Stimulated activated naive CD8-positive, alpha-beta T cell treated with anti-CD3 and anti-CD28 coated beads, Interleukin-15, Interleukin-2, amounts not matched to agents 100 ng/mL and 50 ng/mL, for 24 hours (primary cell): ENCODE results near the gene INPP5D.

Source experiments
- H3K27ac Mint-ChIP-seq: one replicate; pipeline ENCODE4 v1.8.0; 2021; ENCODE audit warnings: mild to moderate bottlenecking, mixed read lengths
- H3K27me3 Mint-ChIP-seq: one replicate; pipeline ENCODE4 v1.8.0; 2021; ENCODE audit warnings: mixed read lengths
- H3K36me3 Mint-ChIP-seq: one replicate; pipeline ENCODE4 v1.8.0; 2021; ENCODE audit warnings: low read depth, mixed read lengths
- H3K4me1 Mint-ChIP-seq: one replicate; pipeline ENCODE4 v1.8.0; 2021; ENCODE audit warnings: low read depth, mixed read lengths
- H3K4me3 Mint-ChIP-seq: one replicate; pipeline ENCODE4 v1.8.0; 2021; ENCODE audit warnings: mild to moderate bottlenecking, mixed read lengths
- H3K9me3 Mint-ChIP-seq: one replicate; pipeline ENCODE4 v1.8.0; 2021; ENCODE audit warnings: mixed read lengths

Gene INPP5D

DNA sequence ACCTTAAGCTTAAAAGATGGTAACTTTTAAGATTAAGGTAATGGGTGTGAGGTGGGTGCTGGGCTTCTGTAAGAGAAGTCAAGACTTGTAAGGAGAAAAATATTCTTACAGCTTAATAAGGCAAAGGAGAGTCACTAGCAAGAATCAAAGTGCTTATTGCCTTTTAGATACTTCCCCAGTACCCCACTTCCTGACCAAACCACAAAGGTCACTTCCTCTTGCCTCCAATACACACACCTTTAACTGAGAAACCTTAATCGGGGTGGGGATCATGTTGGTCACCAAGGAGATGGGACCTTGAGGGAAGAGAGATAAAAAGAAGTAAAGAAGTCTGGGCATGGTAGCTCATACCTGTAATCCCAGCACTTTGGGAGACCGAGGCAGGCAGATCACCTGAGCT, 180.8 kb downstream of the INPP5D start:
- H3K27ac Mint-ChIP-seq, result peak overlapping the region; percentile 80
- no peaks in the 10 kb centered on the region for H3K9me3 Mint-ChIP-seq
- peak overlapping the region; percentile 55 for H3K4me3 Mint-ChIP-seq
- no peaks in the 10 kb centered on the region for H3K27me3 Mint-ChIP-seq
- H3K36me3 Mint-ChIP-seq, result no peaks in the 10 kb centered on the region
- peaks cover 65% of the 10 kb centered on the region for H3K4me1 Mint-ChIP-seq

DNA sequence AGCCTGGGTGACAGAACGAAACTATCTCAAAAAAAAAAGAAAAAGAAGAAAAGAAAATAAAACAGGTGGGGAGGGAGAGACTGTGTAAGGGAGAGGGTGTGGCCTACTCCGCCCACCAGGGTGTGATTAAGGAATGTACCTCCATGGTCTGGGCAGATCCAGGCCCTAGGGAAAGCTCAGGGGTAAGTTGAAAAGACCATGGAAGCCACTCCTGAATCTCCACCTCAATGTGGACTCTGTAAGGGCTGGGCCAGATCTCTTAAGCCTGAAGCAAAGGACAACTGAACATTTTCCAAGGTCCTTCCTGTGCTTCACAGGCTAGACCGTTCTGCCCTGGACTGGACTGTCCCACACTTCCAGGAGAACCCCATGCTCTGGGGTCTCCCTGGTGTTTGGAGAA, 181.7 kb downstream of the INPP5D start:
- Mint-ChIP-seq H3K4me3 (no peak overlapping the region), H3K27me3 (no peaks in the 10 kb centered on the region), H3K36me3 (no peaks in the 10 kb centered on the region), H3K4me1 (peaks cover 68% of the 10 kb centered on the region), H3K9me3 (no peaks in the 10 kb centered on the region), H3K27ac (no peak overlapping the region)

- H3K27ac Mint-ChIP-seq, result peak overlapping the region; percentile 49
- H3K27me3 Mint-ChIP-seq, result no peaks in the 10 kb centered on the region
- H3K9me3 Mint-ChIP-seq, result no peaks in the 10 kb centered on the region
- H3K36me3 Mint-ChIP-seq, result no peaks in the 10 kb centered on the region
- peaks cover 68% of the 10 kb centered on the region for H3K4me1 Mint-ChIP-seq
- H3K4me3 Mint-ChIP-seq, result no peak overlapping the region
These were observed 182.2 kb downstream of the INPP5D start for GRCh38 chr2:233242231-233242927.

DNA sequence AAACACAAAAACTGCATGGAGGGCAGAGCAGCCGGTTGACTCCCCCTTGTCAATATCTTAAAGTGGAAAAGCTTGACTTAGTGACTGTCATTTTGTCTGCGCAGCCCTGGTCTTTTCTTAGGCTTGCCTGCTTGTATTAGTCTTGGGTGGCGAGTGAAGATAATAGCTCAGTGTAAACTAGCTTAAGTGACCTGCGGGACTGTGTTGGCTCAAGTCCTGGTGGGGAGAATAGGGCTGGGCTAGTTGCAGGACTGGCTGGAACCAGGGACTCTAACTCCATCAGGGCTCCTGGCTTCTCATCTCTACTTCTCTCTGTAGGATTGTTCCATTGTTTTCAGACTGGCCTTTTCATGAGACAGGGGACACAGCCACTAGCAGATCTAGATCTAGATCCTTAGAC, 183.2 kb downstream of the INPP5D start:
- H3K4me1 Mint-ChIP-seq, result peaks cover 70% of the 10 kb centered on the region
- no peak overlapping the region for H3K4me3 Mint-ChIP-seq
- H3K27me3 Mint-ChIP-seq, result no peaks in the 10 kb centered on the region
- H3K9me3 Mint-ChIP-seq, result no peaks in the 10 kb centered on the region
- no peaks in the 10 kb centered on the region for H3K36me3 Mint-ChIP-seq
- no peak overlapping the region for H3K27ac Mint-ChIP-seq

DNA sequence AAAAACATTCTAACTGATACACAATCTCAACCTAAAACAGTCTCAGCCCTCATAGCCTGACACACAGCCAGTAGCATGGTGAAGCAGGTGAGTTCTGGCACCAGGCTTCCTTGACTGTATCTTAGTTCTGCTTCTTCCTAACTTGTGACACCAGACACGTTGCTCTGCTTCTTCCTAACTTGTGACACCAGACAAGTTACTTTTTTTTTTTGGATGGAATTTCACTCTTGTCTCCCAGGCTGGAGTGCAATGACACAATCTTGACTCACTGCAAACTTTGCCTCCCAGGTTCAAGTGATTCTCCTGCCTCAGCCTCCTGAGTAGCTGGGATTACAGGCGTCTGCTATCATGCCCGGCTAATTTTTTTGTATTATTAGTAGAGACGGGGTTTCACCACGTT, 184.7 kb downstream of the INPP5D start:
- no peaks in the 10 kb centered on the region for H3K36me3 Mint-ChIP-seq
- H3K4me1 Mint-ChIP-seq, result peaks cover 68% of the 10 kb centered on the region
- H3K27ac Mint-ChIP-seq, result peak overlapping the region; percentile 50
- H3K27me3 Mint-ChIP-seq, result no peaks in the 10 kb centered on the region
- no peak overlapping the region for H3K4me3 Mint-ChIP-seq
- no peaks in the 10 kb centered on the region for H3K9me3 Mint-ChIP-seq

DNA sequence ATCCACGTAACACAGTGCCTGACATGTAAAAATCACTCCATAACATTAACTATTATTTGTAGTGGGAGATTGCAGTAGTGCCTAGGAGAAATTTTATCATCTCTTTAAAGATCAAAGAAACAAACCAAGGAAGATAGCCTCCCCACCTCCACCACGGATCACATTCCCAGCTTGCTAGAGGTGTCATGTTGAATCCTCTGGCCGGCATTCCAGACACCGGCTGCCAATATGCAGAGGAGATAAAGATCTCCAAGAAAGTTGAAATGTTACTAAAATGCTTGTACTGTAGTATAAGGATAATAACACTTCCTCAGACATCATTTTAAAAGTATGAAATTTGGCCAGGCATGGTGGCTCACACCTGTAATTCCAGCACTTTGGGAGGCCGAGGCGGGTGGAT, 185.3 kb downstream of the INPP5D start:
- H3K9me3 Mint-ChIP-seq, result no peaks in the 10 kb centered on the region
- H3K27ac Mint-ChIP-seq, result no peak overlapping the region
- H3K4me3 Mint-ChIP-seq, result no peak overlapping the region
- no peaks in the 10 kb centered on the region for H3K27me3 Mint-ChIP-seq
- peaks cover 68% of the 10 kb centered on the region for H3K4me1 Mint-ChIP-seq
- no peaks in the 10 kb centered on the region for H3K36me3 Mint-ChIP-seq

GRCh38 chr2:233247116-233247515, 187.0 kb downstream of the INPP5D start:
- Mint-ChIP-seq H3K4me1 (peaks cover 61% of the 10 kb centered on the region), H3K9me3 (no peaks in the 10 kb centered on the region), H3K27ac (peak overlapping the region; percentile 95), H3K4me3 (peak overlapping the region; percentile 61), H3K27me3 (no peaks in the 10 kb centered on the region), H3K36me3 (no peaks in the 10 kb centered on the region)

DNA sequence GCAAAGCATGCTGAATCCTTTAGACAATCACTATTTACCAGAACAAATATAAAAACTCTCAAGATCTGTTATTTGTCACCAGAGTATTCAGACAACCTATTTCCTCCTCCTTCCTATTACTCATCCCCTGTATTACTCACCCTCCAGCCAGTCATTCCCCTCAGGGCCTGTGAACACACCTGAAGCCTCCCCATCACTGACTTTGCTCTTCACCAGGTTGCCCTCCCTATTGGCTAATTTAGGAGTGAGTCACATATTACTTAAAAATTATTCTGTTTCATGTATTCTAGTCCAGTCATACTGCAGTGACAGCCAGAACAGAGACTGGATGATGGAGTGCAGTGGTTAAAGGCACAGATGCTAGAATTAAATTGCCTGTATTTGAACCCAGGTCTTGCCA, 187.6 kb downstream of the INPP5D start:
- H3K27ac Mint-ChIP-seq, result peak overlapping the region; percentile 95
- peak overlapping the region; percentile 61 for H3K4me3 Mint-ChIP-seq
- H3K27me3 Mint-ChIP-seq, result no peaks in the 10 kb centered on the region
- H3K9me3 Mint-ChIP-seq, result no peaks in the 10 kb centered on the region
- H3K36me3 Mint-ChIP-seq, result peaks cover under 1% of the 10 kb centered on the region
- peaks cover 58% of the 10 kb centered on the region for H3K4me1 Mint-ChIP-seq

- H3K4me1 Mint-ChIP-seq, result peaks cover 60% of the 10 kb centered on the region
- H3K27me3 Mint-ChIP-seq, result no peaks in the 10 kb centered on the region
- peak overlapping the region; percentile 27 for H3K27ac Mint-ChIP-seq
- no peaks in the 10 kb centered on the region for H3K9me3 Mint-ChIP-seq
- peak overlapping the region; percentile 4 for H3K4me3 Mint-ChIP-seq
- H3K36me3 Mint-ChIP-seq, result peaks cover 4% of the 10 kb centered on the region
These were observed 188.9 kb downstream of the INPP5D start for GRCh38 chr2:233248999-233249398.

GRCh38 chr2:233250568-233250967, 190.4 kb downstream of the INPP5D start:
- H3K4me1 Mint-ChIP-seq, result peaks cover 69% of the 10 kb centered on the region
- no peak overlapping the region for H3K4me3 Mint-ChIP-seq
- peak overlapping the region; percentile 94 for H3K27ac Mint-ChIP-seq
- H3K9me3 Mint-ChIP-seq, result no peaks in the 10 kb centered on the region
- H3K36me3 Mint-ChIP-seq, result peaks cover 11% of the 10 kb centered on the region
- no peaks in the 10 kb centered on the region for H3K27me3 Mint-ChIP-seq

DNA sequence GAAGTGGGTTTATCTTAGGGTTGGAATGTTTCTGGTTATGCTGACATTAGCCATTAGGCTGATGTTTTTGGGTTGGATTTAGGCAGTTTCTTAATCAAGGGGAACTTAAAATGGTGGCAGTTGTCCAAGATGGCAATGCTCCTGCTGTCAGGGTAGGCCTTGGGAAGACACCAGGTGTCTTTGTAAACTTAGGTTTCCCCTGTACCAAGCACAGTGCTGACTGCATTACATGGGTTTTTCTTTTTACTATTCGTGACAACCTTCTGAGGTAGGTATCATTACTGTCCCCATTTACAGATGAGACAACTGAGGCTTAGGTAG, 190.8 kb downstream of the INPP5D start:
- H3K36me3 Mint-ChIP-seq, result peaks cover 14% of the 10 kb centered on the region
- H3K4me1 Mint-ChIP-seq, result peaks cover 72% of the 10 kb centered on the region
- peak overlapping the region; percentile 94 for H3K27ac Mint-ChIP-seq
- H3K4me3 Mint-ChIP-seq, result peak overlapping the region; percentile 96
- H3K9me3 Mint-ChIP-seq, result no peaks in the 10 kb centered on the region
- no peaks in the 10 kb centered on the region for H3K27me3 Mint-ChIP-seq

DNA sequence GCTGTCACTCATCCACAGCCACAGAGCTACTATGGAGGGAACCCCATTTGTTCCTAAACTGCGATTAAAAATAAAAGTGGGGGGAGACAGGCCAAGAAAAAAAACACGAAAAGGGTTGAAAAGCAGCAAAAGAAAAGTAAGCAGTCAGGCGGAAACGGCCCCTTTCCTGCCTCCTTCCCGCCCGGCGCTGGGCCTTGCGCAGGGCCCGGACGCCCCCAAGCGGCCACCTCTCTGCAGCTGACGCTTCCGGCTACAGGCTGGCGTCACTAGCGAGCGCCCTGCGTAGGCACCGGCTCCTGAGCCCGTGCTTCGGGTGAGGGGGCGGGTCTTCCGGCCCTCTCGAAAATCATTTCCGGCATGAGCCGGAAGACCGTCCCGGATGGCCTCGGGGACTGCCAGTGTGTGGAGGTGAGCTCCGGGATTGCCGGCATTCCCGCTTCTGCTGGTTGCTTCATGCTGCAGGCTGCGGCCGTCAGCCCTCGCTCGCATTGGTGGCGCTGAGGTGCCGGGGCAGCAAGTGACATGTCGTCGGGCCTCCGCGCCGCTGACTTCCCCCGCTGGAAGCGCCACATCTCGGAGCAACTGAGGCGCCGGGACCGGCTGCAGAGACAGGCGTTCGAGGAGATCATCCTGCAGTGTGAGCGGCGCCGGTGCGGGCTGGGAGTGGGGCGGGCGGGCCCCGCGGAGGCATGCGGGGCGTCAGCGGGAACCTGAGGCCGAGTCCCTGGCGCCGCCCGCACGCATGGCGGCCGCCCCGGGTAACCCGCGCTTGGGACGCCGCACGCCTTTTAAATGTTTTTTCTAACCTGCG, 191.4 kb downstream of the INPP5D start, which contains the start of gene ATG16L1:
ATG16L1 (plus strand) TSS at position 368 of the 811 bp plus-strand sequence; CDS start at position 523, 155 bp downstream.
- no peaks in the 10 kb centered on the region for H3K9me3 Mint-ChIP-seq
- peak within 1 kb of the TSS; percentile 94 for H3K27ac Mint-ChIP-seq
- H3K27me3 Mint-ChIP-seq, result no peaks in the 10 kb centered on the region
- peaks cover 19% of the 10 kb centered on the region for H3K36me3 Mint-ChIP-seq
- H3K4me3 Mint-ChIP-seq, result peak within 1 kb of the TSS; percentile 96
- H3K4me1 Mint-ChIP-seq, result peaks cover 72% of the 10 kb centered on the region

GRCh38 chr2:233252227-233252626, 192.1 kb downstream of the INPP5D start:
- peak overlapping the region; percentile 94 for H3K27ac Mint-ChIP-seq
- H3K4me1 Mint-ChIP-seq, result peaks cover 70% of the 10 kb centered on the region
- no peaks in the 10 kb centered on the region for H3K9me3 Mint-ChIP-seq
- peak overlapping the region; percentile 96 for H3K4me3 Mint-ChIP-seq
- H3K27me3 Mint-ChIP-seq, result no peaks in the 10 kb centered on the region
- peaks cover 22% of the 10 kb centered on the region for H3K36me3 Mint-ChIP-seq

- no peak overlapping the region for H3K4me3 Mint-ChIP-seq
- H3K36me3 Mint-ChIP-seq, result peaks cover 51% of the 10 kb centered on the region
- no peaks in the 10 kb centered on the region for H3K9me3 Mint-ChIP-seq
These were observed 195.0 kb downstream of the INPP5D start for GRCh38 chr2:233255151-233255550.

DNA sequence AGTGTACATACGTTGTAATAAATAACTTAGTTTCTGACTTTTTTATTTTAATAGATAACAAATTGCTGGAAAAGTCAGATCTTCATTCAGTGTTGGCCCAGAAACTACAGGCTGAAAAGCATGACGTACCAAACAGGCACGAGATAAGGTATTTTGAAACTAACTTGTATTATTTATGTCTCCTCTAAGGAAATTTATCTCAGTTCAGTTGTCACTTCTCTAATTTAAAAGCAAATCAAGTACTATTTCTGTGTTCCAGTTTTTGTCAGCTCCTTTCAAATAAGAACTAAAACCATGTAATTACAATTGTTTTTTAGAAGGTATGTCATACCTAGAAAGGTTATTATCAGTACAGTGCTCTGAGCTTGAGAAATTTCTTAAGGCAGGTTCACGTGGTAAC, 195.9 kb downstream of the INPP5D start:
- Mint-ChIP-seq H3K27ac (peak overlapping the region; percentile 40), H3K9me3 (no peaks in the 10 kb centered on the region), H3K4me3 (no peak overlapping the region), H3K36me3 (peaks cover 60% of the 10 kb centered on the region), H3K4me1 (peaks cover 71% of the 10 kb centered on the region), H3K27me3 (no peaks in the 10 kb centered on the region)

More at GRCh38 chr2:233255151-233255550, 195.0 kb downstream of the INPP5D start:
- Mint-ChIP-seq H3K27ac (peak overlapping the region; percentile 10), H3K4me1 (peaks cover 72% of the 10 kb centered on the region), H3K27me3 (no peaks in the 10 kb centered on the region)
